ENCODE data around the gene PRDM9.
"Not testable (repeated sequence)": the region's sequence is repeated elsewhere in the genome, so short reads cannot be mapped to it uniquely, and the experiment has no call there.

The PRDM9 gene

GRCh38 chr5:23527216-23527920 lies 20.0 kb downstream of the PRDM9 start:
- DNase-seq (ENCODE audit: low spot score) = not testable (repeated sequence)

DNA sequence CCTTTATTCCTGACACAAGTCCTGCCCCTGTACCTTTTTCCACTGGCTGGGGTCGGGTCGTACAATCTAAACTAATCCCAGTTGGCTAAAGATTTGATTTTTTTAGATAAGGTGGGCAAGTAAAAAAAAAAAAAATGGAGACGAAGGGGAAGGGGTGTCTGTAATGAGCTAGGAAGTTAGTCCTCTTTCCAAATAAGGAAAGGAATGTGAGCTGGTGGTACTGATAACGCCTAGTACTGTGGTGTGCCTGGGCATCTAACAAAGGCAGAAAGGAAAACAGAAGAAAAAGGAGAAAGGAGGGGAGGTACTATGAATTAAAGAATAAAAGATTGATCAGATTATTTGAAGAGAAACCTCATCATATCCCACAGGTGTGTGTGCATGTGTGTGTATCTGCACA lies 21.3 kb downstream of the PRDM9 start:
- DNase-seq (ENCODE audit: low spot score) = no peak

GRCh38 chr5:23530571-23530970 lies 23.2 kb downstream of the PRDM9 start:
- no peak for DNase-seq (ENCODE audit: low spot score)

GRCh38 chr5:23571059-23571458 lies 63.6 kb downstream of the PRDM9 start:
- DNase-seq (ENCODE audit: low spot score) = no peak
